Activated CD8-positive, alpha-beta T cell treated with anti-CD3 and anti-CD28 coated beads for 36 hours (primary cell): Measurements from ENCODE around the gene ATXN7L1. TPM values are rescaled to one million over a fixed set of nuclear protein-coding genes. Genes with fewer than 3 reads are reported as not detected.

Source experiments
- ATAC-seq: fragments of 200-7000 bp; cut with Tn5 transposase; one replicate; pipeline ENCODE4 v1.10.0; 2021; ENCODE audit warnings: mild to moderate bottlenecking, moderate library complexity
- CTCF ChIA-PET: fragments of 350-600 bp; sonication (Branson Sonifier 250); formaldehyde crosslinking; loops from one replicate; lab custom pipeline; 2021; ENCODE audit warnings: antibody characterized with exemption; lab: Charles Lee
- POLR2A ChIA-PET: fragments of 350-600 bp; sonication (Branson Sonifier 250); formaldehyde crosslinking; loops from one replicate; lab custom pipeline; 2021; ENCODE audit warnings: antibody characterized with exemption; lab: Charles Lee
- DNase-seq: peaks from one replicate; pipeline ENCODE4 v3.0.0-alpha.2; 2020
- H3K27ac Mint-ChIP-seq: one replicate; pipeline ENCODE4 v1.8.0; 2021; ENCODE audit warnings: mild to moderate bottlenecking, mixed read lengths
- H3K27me3 Mint-ChIP-seq: one replicate; pipeline ENCODE4 v1.8.0; 2021; ENCODE audit warnings: mixed read lengths
- H3K36me3 Mint-ChIP-seq: one replicate; pipeline ENCODE4 v1.8.0; 2021; ENCODE audit warnings: low read depth, mixed read lengths
- H3K4me1 Mint-ChIP-seq: one replicate; pipeline ENCODE4 v1.8.0; 2021; ENCODE audit warnings: low read depth, mixed read lengths
- H3K4me3 Mint-ChIP-seq: one replicate; pipeline ENCODE4 v1.8.0; 2021; ENCODE audit warnings: mild to moderate bottlenecking, moderate library complexity, mixed read lengths
- H3K9me3 Mint-ChIP-seq: one replicate; pipeline ENCODE4 v1.8.0; 2021; ENCODE audit warnings: mixed read lengths
- CTCF ChIP-seq: fragments of 200-600 bp; IDR thresholded peaks from one replicate; pipeline ENCODE4 v1.8.0; 2022; ENCODE audit warnings: antibody characterized with exemption, mild to moderate bottlenecking
- intact Hi-C: fragments of 100-400 bp; cut with micrococcal nuclease; formaldehyde crosslinking; loops from one replicate; pipeline ENCODE4 v1.10.0; 2022
- total RNA-seq, 2 experiments: library from RNA; stranded (reverse); gene quantifications; one replicate each; pipeline ENCODE4 v1.2.3, GENCODE V29; 2021

Gene ATXN7L1
- total RNA-seq, 2 experiments from 2014 or later: 4.8 to 5.3 TPM

- no peak overlapping the region for H3K27ac Mint-ChIP-seq
- intact Hi-C loops: no loop called here
- no peak for DNase-seq
- TF ChIP-seq CTCF: no peak
- no peaks in the 10 kb centered on the region for H3K27me3 Mint-ChIP-seq
- ChIA-PET POLR2A (no interaction called here), CTCF (interaction anchor here (0.6 to 1.4 kb wide), 5 partner anchors 9 to 166 kb away, joined by 3 to 4 read pairs (median 3); no protein-coding TSS in a partner anchor)
- peaks cover 13% of the 10 kb centered on the region for H3K9me3 Mint-ChIP-seq
- ATAC-seq: no peak
- peaks cover 13% of the 10 kb centered on the region for H3K36me3 Mint-ChIP-seq
- no peak overlapping the region for H3K4me3 Mint-ChIP-seq
- peaks cover 20% of the 10 kb centered on the region for H3K4me1 Mint-ChIP-seq
Observed at GRCh38 chr7:105822806-105823205, 53.6 kb downstream of the ATXN7L1 start.

- POLR2A ChIA-PET: no interaction called here
Observed at GRCh38 chr7:105821527-105821926, 54.9 kb downstream of the ATXN7L1 start.

GRCh38 chr7:105820363-105821066 is 55.9 kb downstream of the ATXN7L1 start:
- Mint-ChIP-seq H3K4me3 (no peak overlapping the region), H3K27ac (no peak overlapping the region), H3K9me3 (peaks cover 13% of the 10 kb centered on the region), H3K4me1 (peaks cover 22% of the 10 kb centered on the region), H3K36me3 (peaks cover 13% of the 10 kb centered on the region), H3K27me3 (no peaks in the 10 kb centered on the region)
- no peak for DNase-seq
- no peak for ATAC-seq
- no peak for TF ChIP-seq CTCF
- intact Hi-C loops: no loop called here
- POLR2A ChIA-PET: no interaction called here
- CTCF ChIA-PET: interaction anchor here (1.0 kb wide), 1 partner anchor 9 kb away, joined by 4 read pairs; no protein-coding TSS in a partner anchor

More at GRCh38 chr7:105821527-105821926, 54.9 kb downstream of the ATXN7L1 start:
- intact Hi-C loops: no loop called here
- no peak for TF ChIP-seq CTCF
- Mint-ChIP-seq H3K27ac (no peak overlapping the region), H3K27me3 (no peaks in the 10 kb centered on the region), H3K4me1 (peaks cover 22% of the 10 kb centered on the region), H3K4me3 (no peak overlapping the region), H3K36me3 (peaks cover 13% of the 10 kb centered on the region), H3K9me3 (peaks cover 13% of the 10 kb centered on the region)
- DNase-seq (no peak), ATAC-seq (peak; percentile 24)
- CTCF ChIA-PET: interaction anchor here (1.0 to 1.3 kb wide), 2 partner anchors 61 to 332 kb away, joined by 3 read pairs; no protein-coding TSS in a partner anchor

GRCh38 chr7:105819559-105819958 is 56.8 kb downstream of the ATXN7L1 start:
- Mint-ChIP-seq H3K4me1 (peaks cover 22% of the 10 kb centered on the region), H3K9me3 (peaks cover 8% of the 10 kb centered on the region), H3K27me3 (no peaks in the 10 kb centered on the region), H3K27ac (no peak overlapping the region), H3K4me3 (no peak overlapping the region), H3K36me3 (peaks cover 9% of the 10 kb centered on the region)
- POLR2A ChIA-PET: no interaction called here
- intact Hi-C loops: no loop called here
- ATAC-seq: no peak
- CTCF ChIA-PET: interaction anchor here (1.0 kb wide), 1 partner anchor 8 kb away, joined by 4 read pairs; no protein-coding TSS in a partner anchor
- DNase-seq: no peak
- no peak for TF ChIP-seq CTCF

- Mint-ChIP-seq H3K9me3 (no peaks in the 10 kb centered on the region), H3K4me3 (no peak overlapping the region), H3K36me3 (no peaks in the 10 kb centered on the region), H3K27me3 (no peaks in the 10 kb centered on the region), H3K27ac (no peak overlapping the region), H3K4me1 (peaks cover 12% of the 10 kb centered on the region)
- ChIA-PET POLR2A (no interaction called here), CTCF (interaction anchor here (0.9 to 1.2 kb wide), 2 partner anchors 8 to 254 kb away, joined by 3 to 4 read pairs; no protein-coding TSS in a partner anchor)
- DNase-seq (no peak), ATAC-seq (no peak)
- intact Hi-C loops: no loop called here
- no peak for TF ChIP-seq CTCF
Observed at GRCh38 chr7:105816954-105817615, 59.3 kb downstream of the ATXN7L1 start.
